NCI-H146 (cell line): ENCODE data around the gene CEMIP.

ENCODE experiments used
- DNase-seq: peaks from one replicate; lab custom pipeline; 2025; lab: John Stamatoyannopoulos, UW

Gene CEMIP

GRCh38 chr15:80929689-80930088 is 150.5 kb downstream of the CEMIP start:
- no peak for DNase-seq

- DNase-seq, result no peak
Measured at GRCh38 chr15:80931191-80931590, 152.0 kb downstream of the CEMIP start.

- DNase-seq, result no peak
Measured at GRCh38 chr15:80931721-80932512, 152.7 kb downstream of the CEMIP start.

- DNase-seq, result no peak
Measured at GRCh38 chr15:80932513-80932815, 153.3 kb downstream of the CEMIP start.

GRCh38 chr15:80932989-80933388 is 153.8 kb downstream of the CEMIP start:
- no peak for DNase-seq

- no peak for DNase-seq
Measured at GRCh38 chr15:80934761-80935221, 155.6 kb downstream of the CEMIP start.

- DNase-seq, result no peak
Measured at GRCh38 chr15:80936288-80937078, 157.3 kb downstream of the CEMIP start.

GRCh38 chr15:80937718-80938117 is 158.5 kb downstream of the CEMIP start:
- DNase-seq, result no peak

GRCh38 chr15:80939216-80939615 is 160.0 kb downstream of the CEMIP start:
- no peak for DNase-seq

- DNase-seq, result no peak
Measured at GRCh38 chr15:80940331-80940730, 161.2 kb downstream of the CEMIP start.

- DNase-seq, result no peak
Measured at GRCh38 chr15:80940851-80941250, 161.7 kb downstream of the CEMIP start.

GRCh38 chr15:80942266-80942665 is 163.1 kb downstream of the CEMIP start:
- no peak for DNase-seq

GRCh38 chr15:80942746-80943565 is 163.8 kb downstream of the CEMIP start:
- no peak for DNase-seq

GRCh38 chr15:80944818-80945217 is 165.6 kb downstream of the CEMIP start:
- no peak for DNase-seq

- no peak for DNase-seq
Measured at GRCh38 chr15:80945605-80946004, 166.4 kb downstream of the CEMIP start.

GRCh38 chr15:80946576-80946975 is 167.4 kb downstream of the CEMIP start:
- DNase-seq, result no peak

GRCh38 chr15:80948651-80949292 is 169.6 kb downstream of the CEMIP start:
- no peak for DNase-seq

GRCh38 chr15:80949756-80950155 is 170.6 kb downstream of the CEMIP start:
- no peak for DNase-seq

GRCh38 chr15:80950291-80951078 is 171.3 kb downstream of the CEMIP start:
- no peak for DNase-seq

GRCh38 chr15:80951941-80952340 is 172.8 kb downstream of the CEMIP start:
- DNase-seq, result no peak
